Panc1 (cell line): Measurements from ENCODE around the gene FHL2.

Source experiments
- SIN3A ChIP-seq: IDR thresholded peaks from 2 replicates; pipeline ENCODE4 v1.6.1; 2012; ENCODE audit warnings: low read depth, mild to moderate bottlenecking, low read length, moderate library complexity, borderline replicate concordance; ENCODE audit not compliant: insufficient read depth
- TF ChIP-seq, protein P1 (sequence below): fragments of 450-650 bp; IDR thresholded peaks from 2 replicates; pipeline ENCODE4 v1.5.1; 2017; ENCODE audit warnings: mild to moderate bottlenecking
- TF ChIP-seq, protein P2 (sequence below), 2 experiments: IDR thresholded peaks; 2 replicates each; pipeline ENCODE4 v1.6.1; 2011 to 2012; ENCODE audit warnings: low read depth in 2 of 2, control low read depth in 1 of 2, low read length in 1 of 2, mild to moderate bottlenecking in 1 of 2, moderate library complexity in 1 of 2; ENCODE audit not compliant: insufficient read depth in 1 of 2

DNA sequence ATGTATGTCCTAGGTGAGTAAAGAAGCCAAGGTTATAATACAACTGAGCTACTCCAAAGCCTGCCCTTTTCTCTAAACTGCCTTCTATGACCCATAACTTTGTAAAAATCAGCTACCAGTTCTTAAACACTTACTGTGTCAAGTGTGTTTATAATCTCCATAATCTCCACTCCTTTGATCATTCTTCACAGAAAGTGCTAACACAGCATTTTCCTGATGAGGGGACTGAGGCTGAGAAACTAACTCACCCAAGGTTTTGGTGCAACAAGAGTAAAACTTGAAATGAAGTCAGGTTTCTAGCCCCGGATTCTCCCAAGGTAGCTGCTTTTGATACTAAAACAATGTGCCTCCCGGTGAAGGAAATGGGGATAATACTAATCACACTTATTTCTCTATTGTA, 63.4 kb downstream of the FHL2 start:
- TF ChIP-seq, protein P1, sequence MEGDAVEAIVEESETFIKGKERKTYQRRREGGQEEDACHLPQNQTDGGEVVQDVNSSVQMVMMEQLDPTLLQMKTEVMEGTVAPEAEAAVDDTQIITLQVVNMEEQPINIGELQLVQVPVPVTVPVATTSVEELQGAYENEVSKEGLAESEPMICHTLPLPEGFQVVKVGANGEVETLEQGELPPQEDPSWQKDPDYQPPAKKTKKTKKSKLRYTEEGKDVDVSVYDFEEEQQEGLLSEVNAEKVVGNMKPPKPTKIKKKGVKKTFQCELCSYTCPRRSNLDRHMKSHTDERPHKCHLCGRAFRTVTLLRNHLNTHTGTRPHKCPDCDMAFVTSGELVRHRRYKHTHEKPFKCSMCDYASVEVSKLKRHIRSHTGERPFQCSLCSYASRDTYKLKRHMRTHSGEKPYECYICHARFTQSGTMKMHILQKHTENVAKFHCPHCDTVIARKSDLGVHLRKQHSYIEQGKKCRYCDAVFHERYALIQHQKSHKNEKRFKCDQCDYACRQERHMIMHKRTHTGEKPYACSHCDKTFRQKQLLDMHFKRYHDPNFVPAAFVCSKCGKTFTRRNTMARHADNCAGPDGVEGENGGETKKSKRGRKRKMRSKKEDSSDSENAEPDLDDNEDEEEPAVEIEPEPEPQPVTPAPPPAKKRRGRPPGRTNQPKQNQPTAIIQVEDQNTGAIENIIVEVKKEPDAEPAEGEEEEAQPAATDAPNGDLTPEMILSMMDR = no peak
- TF ChIP-seq, protein P2, sequence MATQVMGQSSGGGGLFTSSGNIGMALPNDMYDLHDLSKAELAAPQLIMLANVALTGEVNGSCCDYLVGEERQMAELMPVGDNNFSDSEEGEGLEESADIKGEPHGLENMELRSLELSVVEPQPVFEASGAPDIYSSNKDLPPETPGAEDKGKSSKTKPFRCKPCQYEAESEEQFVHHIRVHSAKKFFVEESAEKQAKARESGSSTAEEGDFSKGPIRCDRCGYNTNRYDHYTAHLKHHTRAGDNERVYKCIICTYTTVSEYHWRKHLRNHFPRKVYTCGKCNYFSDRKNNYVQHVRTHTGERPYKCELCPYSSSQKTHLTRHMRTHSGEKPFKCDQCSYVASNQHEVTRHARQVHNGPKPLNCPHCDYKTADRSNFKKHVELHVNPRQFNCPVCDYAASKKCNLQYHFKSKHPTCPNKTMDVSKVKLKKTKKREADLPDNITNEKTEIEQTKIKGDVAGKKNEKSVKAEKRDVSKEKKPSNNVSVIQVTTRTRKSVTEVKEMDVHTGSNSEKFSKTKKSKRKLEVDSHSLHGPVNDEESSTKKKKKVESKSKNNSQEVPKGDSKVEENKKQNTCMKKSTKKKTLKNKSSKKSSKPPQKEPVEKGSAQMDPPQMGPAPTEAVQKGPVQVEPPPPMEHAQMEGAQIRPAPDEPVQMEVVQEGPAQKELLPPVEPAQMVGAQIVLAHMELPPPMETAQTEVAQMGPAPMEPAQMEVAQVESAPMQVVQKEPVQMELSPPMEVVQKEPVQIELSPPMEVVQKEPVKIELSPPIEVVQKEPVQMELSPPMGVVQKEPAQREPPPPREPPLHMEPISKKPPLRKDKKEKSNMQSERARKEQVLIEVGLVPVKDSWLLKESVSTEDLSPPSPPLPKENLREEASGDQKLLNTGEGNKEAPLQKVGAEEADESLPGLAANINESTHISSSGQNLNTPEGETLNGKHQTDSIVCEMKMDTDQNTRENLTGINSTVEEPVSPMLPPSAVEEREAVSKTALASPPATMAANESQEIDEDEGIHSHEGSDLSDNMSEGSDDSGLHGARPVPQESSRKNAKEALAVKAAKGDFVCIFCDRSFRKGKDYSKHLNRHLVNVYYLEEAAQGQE (IDR thresholded peaks at IDR 0.05; ENCODE audit: insufficient read depth in 1 of 2, low read depth in 2 of 2, low read length in 1 of 2) = no peak
- no peak for TF ChIP-seq SIN3A
